Neural progenitor cell (in vitro differentiated cells): ENCODE measurements around the gene MYO1E. TPM values are rescaled to one million over a fixed set of nuclear protein-coding genes. Genes with fewer than 3 reads are reported as not detected.

Experiments used
- DNase-seq: peaks from one replicate; pipeline ENCODE4 v3.0.0-alpha.2; 2016; ENCODE audit warnings: low spot score
- H2AFZ ChIP-seq: fragments of 200-600 bp; sonication (generic); replicated peaks from 2 replicates; pipeline ENCODE4 v1.6.1; 2016; ENCODE audit warnings: antibody characterized with exemption
- H3F3A ChIP-seq: fragments of 200-600 bp; sonication (generic); 2 replicates; pipeline ENCODE4 v1.6.1; 2016; ENCODE audit warnings: antibody characterized with exemption, low read depth
- H3K27ac ChIP-seq: fragments of 200-600 bp; sonication (generic); 2 replicates; pipeline ENCODE4 v1.5.1; 2016; ENCODE audit warnings: mild to moderate bottlenecking
- H3K27me3 ChIP-seq: fragments of 200-600 bp; sonication (generic); 2 replicates; pipeline ENCODE4 v1.6.1; 2016; ENCODE audit warnings: mild to moderate bottlenecking, moderate library complexity
- H3K36me3 ChIP-seq: fragments of 200-600 bp; sonication (generic); 2 replicates; pipeline ENCODE4 v1.5.1; 2016
- H3K4me1 ChIP-seq: fragments of 200-600 bp; sonication (generic); 2 replicates; pipeline ENCODE4 v1.6.1; 2016; ENCODE audit warnings: mixed run types
- H3K4me2 ChIP-seq: fragments of 200-600 bp; sonication (generic); 2 replicates; pipeline ENCODE4 v1.6.1; 2016
- H3K4me3 ChIP-seq: fragments of 200-600 bp; sonication (generic); 2 replicates; pipeline ENCODE4 v1.5.1; 2016
- H3K79me2 ChIP-seq: fragments of 200-600 bp; sonication (generic); 2 replicates; pipeline ENCODE4 v1.6.1; 2016; ENCODE audit warnings: low read depth
- H3K9ac ChIP-seq: fragments of 200-600 bp; sonication (generic); 2 replicates; pipeline ENCODE4 v1.6.1; 2016
- H3K9me3 ChIP-seq: fragments of 200-600 bp; sonication (generic); 2 replicates; pipeline ENCODE4 v1.5.1; 2016; ENCODE audit warnings: low read depth
- H4K20me1 ChIP-seq: fragments of 200-600 bp; sonication (generic); 2 replicates; pipeline ENCODE4 v1.6.1; 2016; ENCODE audit warnings: low read depth
- H3K27ac Mint-ChIP-seq: 3 replicates; pipeline ENCODE4 v1.8.0; 2021; ENCODE audit warnings: mixed read lengths
- H3K27me3 Mint-ChIP-seq: 2 replicates; pipeline ENCODE4 v1.8.0; 2022; ENCODE audit warnings: low read depth, mild to moderate bottlenecking, inconsistent platforms, moderate library complexity, mixed read lengths; ENCODE audit not compliant: insufficient read depth
- H3K36me3 Mint-ChIP-seq: 3 replicates; pipeline ENCODE4 v1.8.0; 2021; ENCODE audit warnings: mixed read lengths
- H3K4me1 Mint-ChIP-seq: 3 replicates; pipeline ENCODE4 v1.8.0; 2021; ENCODE audit warnings: mixed read lengths
- H3K4me3 Mint-ChIP-seq: 3 replicates; pipeline ENCODE4 v1.8.0; 2021; ENCODE audit warnings: mild to moderate bottlenecking, moderate library complexity, mixed read lengths
- H3K9me3 Mint-ChIP-seq: 3 replicates; pipeline ENCODE4 v1.8.0; 2020; ENCODE audit warnings: mixed read lengths
- CTCF ChIP-seq: fragments of 200-600 bp; sonication (generic); IDR thresholded peaks from 2 replicates; pipeline ENCODE4 v1.5.1; 2017; ENCODE audit warnings: antibody characterized with exemption, mild to moderate bottlenecking
- EZH2 ChIP-seq: fragments of 200-600 bp; sonication (generic); IDR thresholded peaks from 2 replicates; pipeline ENCODE4 v1.6.1; 2017; ENCODE audit warnings: antibody characterized with exemption, mild to moderate bottlenecking, moderate library complexity
- EZH2phosphoT487 ChIP-seq: fragments of 200-600 bp; sonication (generic); IDR thresholded peaks from 2 replicates; pipeline ENCODE4 v1.6.1; 2017; ENCODE audit warnings: antibody characterized with exemption
- total RNA-seq: library from RNA; depleted of rRNA; stranded (reverse); fragments of >200 nt; gene quantifications from 2 replicates; pipeline ENCODE4 v1.2.3, GENCODE V29; 2015; ENCODE audit warnings: low replicate concordance

Gene MYO1E
- total RNA-seq, 1 donor from 2014 or later = 49.7 TPM

DNA sequence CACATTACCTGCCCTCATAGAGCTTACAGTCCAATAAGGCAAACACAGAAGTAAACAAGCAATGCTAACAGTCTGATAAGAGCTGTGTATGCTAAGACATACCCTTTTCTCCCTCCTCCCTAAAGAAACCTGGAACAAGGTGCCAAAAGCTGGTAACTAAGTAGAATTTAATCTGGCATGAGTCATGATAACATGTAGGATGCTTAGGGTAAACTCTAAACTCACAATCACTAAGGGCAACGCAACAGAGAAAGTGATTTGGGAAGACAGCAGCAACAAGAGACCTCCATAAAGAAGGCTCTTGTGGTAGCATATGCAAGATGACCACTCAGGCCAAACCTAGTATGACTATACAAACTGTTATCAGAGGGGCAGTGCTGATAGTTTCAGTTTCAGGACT is 55.5 kb downstream of the MYO1E start:
- H3K27ac Mint-ChIP-seq = no peak overlapping the region
- TF ChIP-seq CTCF (no peak), EZH2 (no peak), EZH2phosphoT487 (no peak)
- no peak overlapping the region for H2AFZ ChIP-seq
- H3K9ac ChIP-seq = no peak overlapping the region
- no peaks in the 10 kb centered on the region for H4K20me1 ChIP-seq
- H3K4me2 ChIP-seq = no peak overlapping the region
- H3K79me2 ChIP-seq = peaks cover 17% of the 10 kb centered on the region
- no peak overlapping the region for H3K4me3 ChIP-seq
- peaks cover 6% of the 10 kb centered on the region for H3K9me3 Mint-ChIP-seq
- H3K27me3 Mint-ChIP-seq = peaks cover 3% of the 10 kb centered on the region
- no peaks in the 10 kb centered on the region for H3K36me3 Mint-ChIP-seq
- no peaks in the 10 kb centered on the region for H3K27me3 ChIP-seq
- H3K4me1 ChIP-seq = peaks cover 13% of the 10 kb centered on the region
- no peak overlapping the region for H3K4me3 Mint-ChIP-seq
- H3K9me3 ChIP-seq = peaks cover 4% of the 10 kb centered on the region
- no peak overlapping the region for H3K27ac ChIP-seq
- DNase-seq = no peak
- peaks cover 13% of the 10 kb centered on the region for H3K4me1 Mint-ChIP-seq
- no peaks in the 10 kb centered on the region for H3K36me3 ChIP-seq
- H3F3A ChIP-seq = no peaks in the 10 kb centered on the region

- Histone ChIP-seq H3K9ac (no peak overlapping the region), H3F3A (no peaks in the 10 kb centered on the region), H3K4me3 (no peak overlapping the region), H3K27me3 (no peaks in the 10 kb centered on the region), H3K79me2 (peaks cover 15% of the 10 kb centered on the region), H2AFZ (no peak overlapping the region), H3K4me1 (peaks cover 16% of the 10 kb centered on the region), H3K4me2 (no peak overlapping the region), H4K20me1 (no peaks in the 10 kb centered on the region), H3K27ac (no peak overlapping the region), H3K36me3 (no peaks in the 10 kb centered on the region), H3K9me3 (peaks cover 4% of the 10 kb centered on the region)
- Mint-ChIP-seq H3K4me3 (no peak overlapping the region), H3K9me3 (peaks cover 6% of the 10 kb centered on the region), H3K27ac (no peak overlapping the region), H3K4me1 (peaks cover 13% of the 10 kb centered on the region), H3K36me3 (no peaks in the 10 kb centered on the region), H3K27me3 (no peaks in the 10 kb centered on the region)
- no peak for DNase-seq
- TF ChIP-seq EZH2 (no peak), EZH2phosphoT487 (no peak), CTCF (no peak)
Observed at GRCh38 chr15:59315914-59316451, 56.7 kb downstream of the MYO1E start.

DNA sequence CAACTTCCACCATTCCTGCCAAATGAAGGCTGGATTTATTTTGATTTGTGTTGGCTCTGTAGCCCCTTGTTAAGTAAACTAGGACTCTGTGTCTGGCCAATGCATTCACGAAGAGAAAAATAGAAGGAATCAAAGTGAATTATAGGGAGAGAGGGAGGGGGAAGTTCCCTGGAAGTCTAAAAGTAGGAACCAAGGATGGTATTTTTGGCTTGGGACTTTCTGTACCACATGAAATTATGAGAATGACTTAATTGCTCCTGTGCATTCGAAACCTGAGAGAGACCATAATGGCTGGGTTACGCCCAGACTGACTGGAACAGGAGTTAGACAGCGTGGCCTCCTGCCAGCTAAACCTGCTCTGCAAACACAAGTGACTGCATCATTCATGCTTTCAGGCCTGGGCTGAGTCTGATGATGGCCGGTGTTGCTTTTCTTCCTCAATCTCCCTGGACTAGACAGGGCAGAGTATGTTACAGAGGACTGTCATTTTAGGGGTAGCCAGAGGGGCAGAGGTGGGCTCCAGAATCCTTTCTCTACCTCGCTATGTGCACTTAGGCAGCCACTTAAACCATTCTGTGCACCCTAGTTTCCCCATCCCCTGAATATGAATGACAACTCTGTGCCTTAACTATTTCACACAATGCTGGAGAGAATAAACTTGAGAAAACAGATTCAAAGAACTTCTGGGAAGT is 58.9 kb downstream of the MYO1E start:
- DNase-seq = no peak
- Histone ChIP-seq H4K20me1 (no peaks in the 10 kb centered on the region), H3F3A (no peaks in the 10 kb centered on the region), H2AFZ (no peak overlapping the region), H3K9me3 (no peaks in the 10 kb centered on the region), H3K36me3 (no peaks in the 10 kb centered on the region), H3K4me1 (peaks cover 16% of the 10 kb centered on the region), H3K79me2 (peaks cover 6% of the 10 kb centered on the region), H3K9ac (no peak overlapping the region), H3K27me3 (no peaks in the 10 kb centered on the region), H3K27ac (no peak overlapping the region), H3K4me2 (no peak overlapping the region), H3K4me3 (no peak overlapping the region)
- H3K4me3 Mint-ChIP-seq = no peak overlapping the region
- H3K9me3 Mint-ChIP-seq = no peaks in the 10 kb centered on the region
- no peak overlapping the region for H3K27ac Mint-ChIP-seq
- no peaks in the 10 kb centered on the region for H3K27me3 Mint-ChIP-seq
- H3K4me1 Mint-ChIP-seq = peaks cover 13% of the 10 kb centered on the region
- H3K36me3 Mint-ChIP-seq = no peaks in the 10 kb centered on the region
- no peak for TF ChIP-seq EZH2phosphoT487

- no peak overlapping the region for H3K4me2 ChIP-seq
- no peak overlapping the region for H3K9ac ChIP-seq
- peaks cover 16% of the 10 kb centered on the region for H3K4me1 ChIP-seq
- no peaks in the 10 kb centered on the region for H3F3A ChIP-seq
- no peak overlapping the region for H3K27ac ChIP-seq
- TF ChIP-seq CTCF (no peak), EZH2phosphoT487 (no peak), EZH2 (no peak)
- no peak overlapping the region for H3K4me3 ChIP-seq
- peaks cover 6% of the 10 kb centered on the region for H3K79me2 ChIP-seq
- Mint-ChIP-seq H3K9me3 (no peaks in the 10 kb centered on the region), H3K27ac (no peak overlapping the region), H3K4me1 (peaks cover 13% of the 10 kb centered on the region), H3K27me3 (no peaks in the 10 kb centered on the region), H3K4me3 (no peak overlapping the region), H3K36me3 (no peaks in the 10 kb centered on the region)
- H3K9me3 ChIP-seq = no peaks in the 10 kb centered on the region
- DNase-seq = no peak
- H4K20me1 ChIP-seq = no peaks in the 10 kb centered on the region
- H2AFZ ChIP-seq = no peak overlapping the region
- H3K27me3 ChIP-seq = no peaks in the 10 kb centered on the region
- H3K36me3 ChIP-seq = no peaks in the 10 kb centered on the region
Observed at GRCh38 chr15:59312205-59312604, 60.5 kb downstream of the MYO1E start.
